ENCODE data around the gene SMIM38. TPM values are rescaled to one million over a fixed set of nuclear protein-coding genes. Genes with fewer than 3 reads are reported as not detected.

The SMIM38 gene
- polyA plus RNA-seq, 1 of the 3 experiments (the other 2 are of a cell fraction) = 0.13 TPM

GRCh38 chr11:69122326-69122629, 33.5 kb upstream of the SMIM38 start:
- H3K36me3 ChIP-seq (replicated peaks in 1 of 2; ENCODE audit: control insufficient read depth in 1 of 2, insufficient read depth in 2 of 2, low read length in 1 of 2) = no peaks in the 10 kb centered on the region
- 96% methylated on average over 5 of the region's 9 CpGs for WGBS (ENCODE audit: low lambda C conversion rate)
- ChIA-PET POLR2A (no interaction called here), CTCF (interaction anchor here (1.6 to 1.7 kb wide), 2 partner anchors 9 to 11 kb away, joined by 3 to 5 read pairs; no protein-coding TSS in a partner anchor)
- peaks cover 4% of the 10 kb centered on the region for H3F3A ChIP-seq (replicated peaks; ENCODE audit: insufficient read depth)
- no peak overlapping the region for H3K4me3 ChIP-seq (ENCODE audit: low read depth in 2 of 2, low read length in 1 of 2)
- H4K20me1 ChIP-seq (ENCODE audit: insufficient read depth) = no peaks in the 10 kb centered on the region
- DNase-seq = no peak
- H3K4me2 ChIP-seq = no peak overlapping the region
- H3K9ac ChIP-seq = no peak overlapping the region
- no peaks in the 10 kb centered on the region for H3K9me2 ChIP-seq
- H3K79me2 ChIP-seq (ENCODE audit: insufficient read depth) = no peaks in the 10 kb centered on the region
- no peak overlapping the region for H3K27ac ChIP-seq (ENCODE audit: low read depth in 2 of 2, low read length in 1 of 2)
- no peaks in the 10 kb centered on the region for H3K9me3 ChIP-seq
- no peaks in the 10 kb centered on the region for H3K27me3 ChIP-seq (ENCODE audit: insufficient read depth)
- TF ChIP-seq FOXJ3 (CRISPR knock-in tag; IDR thresholded peaks at IDR 0.05) = no peak
- no peak for TF ChIP-seq EP300 (IDR thresholded peaks at IDR 0.05; ENCODE audit: borderline replicate concordance in 1 of 2, low read depth in 1 of 2, low read length in 1 of 2)
- no peak for TF ChIP-seq GABPA (IDR thresholded peaks at IDR 0.05; ENCODE audit: low read depth)
- TF ChIP-seq RCOR1 (IDR thresholded peaks at IDR 0.05; ENCODE audit: low read length) = no peak
- no peak for TF ChIP-seq NFIC (IDR thresholded peaks at IDR 0.05; ENCODE audit: borderline replicate concordance)
- no peak for TF ChIP-seq YY1 (IDR thresholded peaks at IDR 0.05; ENCODE audit: low read depth)
- TF ChIP-seq FOSL2 (IDR thresholded peaks at IDR 0.05; ENCODE audit: borderline replicate concordance, low read depth) = no peak
- TF ChIP-seq USF1 (IDR thresholded peaks at IDR 0.05; ENCODE audit: borderline replicate concordance, low read depth) = no peak
- no peak for TF ChIP-seq PBX3 (IDR thresholded peaks at IDR 0.05)
- TF ChIP-seq REST (IDR thresholded peaks at IDR 0.05; ENCODE audit: low read depth, low read length) = no peak
- TF ChIP-seq CHD2 (IDR thresholded peaks at IDR 0.05; ENCODE audit: low read length, partially characterized antibody) = no peak
- no peak for TF ChIP-seq SIN3A (IDR thresholded peaks at IDR 0.05; ENCODE audit: borderline replicate concordance, low read depth, low read length)
- no peak for TF ChIP-seq MEF2A (IDR thresholded peaks at IDR 0.05; ENCODE audit: borderline replicate concordance, low read depth)
- TF ChIP-seq ZBTB33 (IDR thresholded peaks at IDR 0.05; ENCODE audit: borderline replicate concordance, low read depth) = no peak
- TF ChIP-seq TEAD4 (IDR thresholded peaks at IDR 0.05; ENCODE audit: borderline replicate concordance, insufficient read depth) = no peak
- TF ChIP-seq SMC3 (IDR thresholded peaks at IDR 0.05; ENCODE audit: low read depth, low read length) = no peak
- no peak overlapping the region for H2AFZ ChIP-seq (ENCODE audit: low read depth)
- peaks cover 13 to 15% of the 10 kb centered on the region in 2 experiments; a peak in 2 of 4 replicates for H3K4me1 ChIP-seq (ENCODE audit: control insufficient read depth in 1 of 2, insufficient read depth in 2 of 2, low read depth in 1 of 2, low read length in 1 of 2)

Measured in SK-N-SH (cell line).